Medulla oblongata (tissue), 1 donor: ENCODE measurements around the gene NR6A1.

Experiments
- DNase-seq: peaks from one replicate; pipeline ENCODE4 v3.0.0-alpha.2; 2015; ENCODE audit errors: extremely low spot score

The NR6A1 gene

GRCh38 chr9:124471761-124472160 lies 299.4 kb downstream of the NR6A1 start:
- no peak for DNase-seq

DNA sequence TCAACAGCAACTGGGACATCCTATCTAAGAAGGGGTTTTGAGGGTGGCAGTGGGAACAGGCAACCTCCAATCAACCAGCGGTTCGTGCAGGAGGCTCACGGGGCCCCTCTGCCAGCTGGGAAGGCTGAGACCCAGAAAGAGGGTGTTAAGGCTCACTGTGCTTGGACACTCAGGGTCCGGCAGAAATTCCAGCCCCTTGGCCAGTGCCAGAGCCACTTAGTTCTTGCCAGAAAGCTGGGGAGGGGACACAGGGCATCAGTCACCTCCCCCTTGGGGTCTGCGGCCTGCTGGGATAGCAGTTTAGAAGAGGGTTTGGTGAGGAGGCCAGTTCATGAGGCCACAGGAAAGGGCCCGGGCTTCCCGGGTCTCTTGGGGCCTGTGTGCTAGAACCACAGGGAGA lies 300.4 kb downstream of the NR6A1 start:
- no peak for DNase-seq

GRCh38 chr9:124470306-124470705 lies 300.8 kb downstream of the NR6A1 start:
- DNase-seq, result no peak

DNA sequence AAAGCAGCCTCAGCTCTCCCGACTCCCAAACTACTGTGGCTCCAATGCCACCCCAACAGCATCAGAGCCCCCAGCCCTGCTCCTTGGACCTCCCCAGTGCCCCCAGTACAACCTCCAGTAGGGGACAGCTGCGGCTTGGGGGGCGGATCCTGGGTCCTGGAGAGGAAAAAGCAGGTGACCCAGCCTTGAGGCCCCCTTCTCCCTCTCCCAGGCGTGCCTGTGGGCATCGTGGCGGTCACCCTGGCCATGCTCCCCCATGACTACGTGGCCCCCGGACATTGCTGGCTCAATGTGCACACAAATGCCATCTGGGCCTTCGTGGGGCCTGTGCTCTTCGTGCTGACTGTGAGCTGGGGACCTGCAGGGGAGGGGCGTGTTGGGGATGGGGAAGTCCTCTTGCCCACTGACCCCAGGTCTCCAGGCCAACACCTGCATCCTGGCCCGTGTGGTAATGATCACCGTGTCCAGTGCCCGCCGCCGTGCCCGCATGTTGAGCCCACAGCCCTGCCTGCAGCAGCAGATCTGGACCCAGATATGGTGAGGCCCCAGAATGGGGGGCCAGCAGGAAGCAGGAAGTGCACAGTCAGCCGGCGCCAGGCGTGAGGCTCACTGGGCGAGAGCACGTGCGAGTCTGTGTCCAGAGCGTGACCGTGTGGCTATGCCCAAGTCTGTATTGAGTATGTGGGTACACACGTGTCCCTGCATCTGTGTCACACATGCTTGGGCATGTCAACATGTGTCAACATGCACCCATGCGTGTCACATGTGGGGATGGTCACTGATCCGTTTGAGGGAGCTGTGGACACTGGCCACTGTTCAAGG lies 301.9 kb downstream of the NR6A1 start:
- DNase-seq, result no peak

GRCh38 chr9:124468061-124468740 lies 302.9 kb downstream of the NR6A1 start:
- no peak for DNase-seq

DNA sequence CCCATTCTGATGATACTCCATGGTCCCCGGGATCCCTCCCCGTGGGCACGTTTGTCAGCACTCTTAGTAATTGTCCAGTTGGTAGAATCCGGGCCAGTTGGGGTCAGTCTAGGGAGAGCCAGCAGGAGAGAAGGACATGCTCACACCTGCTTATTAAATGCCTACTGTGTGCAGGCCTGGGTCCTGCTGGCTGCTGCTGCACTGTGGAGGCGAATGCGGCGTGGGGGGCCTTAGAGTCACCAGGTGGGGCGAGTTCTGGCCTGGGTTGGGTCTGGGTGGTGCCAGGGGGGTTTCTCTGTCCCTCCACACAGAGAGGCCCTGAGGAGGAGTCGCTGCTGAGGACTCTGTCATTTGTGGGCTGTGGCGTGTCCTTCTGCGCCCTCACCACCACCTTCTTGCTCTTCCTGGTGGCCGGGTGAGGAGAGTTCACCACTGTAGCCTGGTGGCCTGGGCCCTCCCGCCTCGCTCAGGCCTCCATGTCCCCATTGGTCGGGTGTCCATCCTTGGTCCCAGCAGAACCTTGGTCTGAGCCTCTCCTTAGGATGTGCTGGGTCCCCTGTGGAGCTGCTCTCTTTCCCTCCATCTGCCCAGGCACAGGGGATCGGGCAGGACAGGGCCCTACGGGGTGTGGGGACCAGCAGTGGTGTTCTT lies 303.6 kb downstream of the NR6A1 start:
- no peak for DNase-seq
